OCI-LY1 (cell line): ENCODE measurements around the gene UBE2L6.

ENCODE experiments used
- H2AFZ ChIP-seq: fragments of 200-600 bp; sonication (generic), shearing (Covaris generic); 2 replicates; pipeline ENCODE4 v1.6.0; 2014; ENCODE audit warnings: antibody characterized with exemption, mild to moderate bottlenecking, low read length
- H3F3A ChIP-seq: fragments of 200-600 bp; sonication (generic), shearing (Covaris generic); 2 replicates; pipeline ENCODE4 v1.6.0; 2014; ENCODE audit warnings: mild to moderate bottlenecking, antibody characterized with exemption, low read length, moderate library complexity; ENCODE audit not compliant: insufficient read depth
- H3K27ac ChIP-seq: fragments of 200-600 bp; sonication (generic); 2 replicates; pipeline ENCODE4 v1.5.1; 2014; ENCODE audit warnings: low read length, mixed run types, mild to moderate bottlenecking, low read depth; ENCODE audit not compliant: poor library complexity, severe bottlenecking
- H3K27me3 ChIP-seq: fragments of 200-600 bp; sonication (generic); 2 replicates; pipeline ENCODE4 v1.6.0; 2014; ENCODE audit warnings: antibody characterized with exemption, mild to moderate bottlenecking, low read length, moderate library complexity; ENCODE audit not compliant: insufficient read depth
- H3K36me3 ChIP-seq: fragments of 200-600 bp; sonication (generic); 2 replicates; pipeline ENCODE4 v1.6.1; 2014; ENCODE audit warnings: mild to moderate bottlenecking, antibody characterized with exemption, low read length, moderate library complexity, mixed read lengths; ENCODE audit not compliant: insufficient read depth
- H3K4me1 ChIP-seq: fragments of 200-600 bp; sonication (generic); 2 replicates; pipeline ENCODE4 v1.5.1; 2014; ENCODE audit warnings: mild to moderate bottlenecking, low read length, moderate library complexity; ENCODE audit not compliant: insufficient read depth, severe bottlenecking
- H3K4me2 ChIP-seq: fragments of 200-600 bp; sonication (generic), shearing (Covaris generic); 2 replicates; pipeline ENCODE4 v1.6.1; 2014; ENCODE audit warnings: low read length
- H3K4me3 ChIP-seq: fragments of 200-600 bp; sonication (generic); 2 replicates; pipeline ENCODE4 v1.5.1; 2014; ENCODE audit warnings: low read length, low read depth, mild to moderate bottlenecking, mixed read lengths; ENCODE audit not compliant: poor library complexity, severe bottlenecking
- H3K79me2 ChIP-seq: fragments of 200-600 bp; shearing (Covaris generic); 2 replicates; pipeline ENCODE4 v1.6.1; 2016; ENCODE audit warnings: mixed run types, low read length, mixed read lengths; ENCODE audit not compliant: insufficient read depth
- H3K9ac ChIP-seq: fragments of 200-600 bp; sonication (generic), shearing (Covaris generic); 2 replicates; pipeline ENCODE4 v1.6.1; 2014; ENCODE audit warnings: mild to moderate bottlenecking, low read length, mixed read lengths
- H3K9me2 ChIP-seq: fragments of 200-600 bp; sonication (generic), shearing (Covaris generic); 2 replicates; pipeline ENCODE4 v1.6.1; 2014; ENCODE audit warnings: low read depth, mild to moderate bottlenecking, low read length, mixed read lengths
- H3K9me3 ChIP-seq: fragments of 200-600 bp; shearing (Covaris generic); 2 replicates; pipeline ENCODE4 v1.6.1; 2014; ENCODE audit warnings: low read length, mixed read lengths
- H4K20me1 ChIP-seq: fragments of 200-600 bp; sonication (generic), shearing (Covaris generic); 2 replicates; pipeline ENCODE4 v1.6.0; 2016; ENCODE audit warnings: mild to moderate bottlenecking, low read length; ENCODE audit not compliant: insufficient read depth
- CTCF ChIP-seq: fragments of 200-600 bp; sonication (generic), shearing (Covaris generic); IDR thresholded peaks from 2 replicates; pipeline ENCODE4 v1.5.1; 2017; ENCODE audit warnings: mild to moderate bottlenecking, antibody characterized with exemption, low read length, moderate library complexity, mixed read lengths
- EZH2 ChIP-seq: fragments of 200-600 bp; sonication (generic), shearing (Covaris generic); IDR thresholded peaks from 2 replicates; pipeline ENCODE4 v1.8.0; 2017; ENCODE audit warnings: borderline replicate concordance, mixed run types, mild to moderate bottlenecking, antibody characterized with exemption, low read length, moderate library complexity, mixed read lengths

The UBE2L6 gene

GRCh38 chr11:57598831-57599155, 31.3 kb upstream of the UBE2L6 start:
- Histone ChIP-seq H3K27me3 (peaks cover 7% of the 10 kb centered on the region; the same call in 1 of the 2 replicates), H3K4me3 (no peak overlapping the region), H2AFZ (no peak overlapping the region), H3K27ac (no peak overlapping the region), H3K79me2 (no peaks in the 10 kb centered on the region), H3K4me1 (no peaks in the 10 kb centered on the region), H3K4me2 (no peak overlapping the region), H3K9me2 (no peaks in the 10 kb centered on the region), H3K36me3 (no peaks in the 10 kb centered on the region), H3K9me3 (no peaks in the 10 kb centered on the region), H3F3A (no peaks in the 10 kb centered on the region), H3K9ac (no peak overlapping the region), H4K20me1 (no peaks in the 10 kb centered on the region)
- TF ChIP-seq EZH2: no peak
- no peak for TF ChIP-seq CTCF

- H3K36me3 ChIP-seq: no peaks in the 10 kb centered on the region
- H3K4me1 ChIP-seq: no peaks in the 10 kb centered on the region
- no peak overlapping the region for H3K27ac ChIP-seq
- no peaks in the 10 kb centered on the region for H3F3A ChIP-seq
- H2AFZ ChIP-seq: no peak overlapping the region
- peaks cover 7% of the 10 kb centered on the region; the same call in 1 of the 2 replicates for H3K27me3 ChIP-seq
- H3K9me2 ChIP-seq: no peaks in the 10 kb centered on the region
- H3K9me3 ChIP-seq: no peaks in the 10 kb centered on the region
- no peak overlapping the region for H3K4me2 ChIP-seq
- no peak for TF ChIP-seq CTCF
- TF ChIP-seq EZH2: no peak
- H3K79me2 ChIP-seq: no peaks in the 10 kb centered on the region
- H3K9ac ChIP-seq: no peak overlapping the region
- H4K20me1 ChIP-seq: no peaks in the 10 kb centered on the region
- H3K4me3 ChIP-seq: no peak overlapping the region
Measured at GRCh38 chr11:57597916-57598830, 30.7 kb upstream of the UBE2L6 start.

- Histone ChIP-seq H3K9me2 (no peaks in the 10 kb centered on the region), H3K36me3 (no peaks in the 10 kb centered on the region), H3K4me3 (no peak within 1 kb of the TSS), H3K4me1 (no peaks in the 10 kb centered on the region), H3K9ac (no peak within 1 kb of the TSS), H4K20me1 (no peaks in the 10 kb centered on the region), H3K27ac (no peak within 1 kb of the TSS), H3K79me2 (no peaks in the 10 kb centered on the region), H3K27me3 (peaks cover 7% of the 10 kb centered on the region; the same call in 1 of the 2 replicates), H3K9me3 (no peaks in the 10 kb centered on the region), H3F3A (no peaks in the 10 kb centered on the region), H3K4me2 (no peak within 1 kb of the TSS), H2AFZ (no peak within 1 kb of the TSS)
- TF ChIP-seq CTCF: no peak
- no peak for TF ChIP-seq EZH2
Measured at GRCh38 chr11:57597461-57597915, 30.0 kb upstream of the UBE2L6 start, which contains the start of gene SERPING1. TSS of gene SERPING1 (plus strand) at chr11:57597685. CDS start at chr11:57598271, 586 bp downstream.
